HG03103 (cell line): ENCODE results near the gene TBC1D5.

Experiments
- ATAC-seq: cut with Tn5 transposase; IDR thresholded peaks from one replicate; pipeline ENCODE4 v1.9.1; 2021; ENCODE audit warnings: low read depth; ENCODE audit not compliant: unreplicated experiment

TBC1D5 gene

GRCh38 chr3:17155951-17156350, 586.5 kb downstream of the TBC1D5 start:
- no peak for ATAC-seq

DNA sequence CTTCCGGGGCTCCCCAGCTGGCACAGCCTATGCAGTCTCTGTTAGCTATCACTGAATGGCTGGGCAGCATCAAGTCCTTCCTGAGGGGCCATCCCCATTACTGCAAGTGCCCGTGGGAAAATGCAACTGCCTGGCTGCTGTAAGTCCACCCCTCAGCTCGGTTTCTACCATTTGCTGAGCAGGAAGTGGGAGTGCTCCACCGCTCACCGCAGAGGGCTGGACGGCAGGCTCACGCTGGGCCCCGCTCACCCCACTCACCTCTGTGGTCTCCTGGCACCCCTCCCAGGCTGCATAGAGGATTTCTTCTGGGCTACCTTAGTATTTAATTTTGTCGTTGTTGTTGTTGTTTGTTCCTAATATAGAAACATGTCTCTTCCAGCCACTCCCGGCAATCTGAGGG, 587.5 kb downstream of the TBC1D5 start:
- no peak for ATAC-seq

- ATAC-seq = no peak
These were observed 588.2 kb downstream of the TBC1D5 start for GRCh38 chr3:17154221-17154620.

- ATAC-seq = no peak
These were observed 589.2 kb downstream of the TBC1D5 start for GRCh38 chr3:17153209-17153608.

- peak; percentile 98 for ATAC-seq
These were observed 590.6 kb downstream of the TBC1D5 start for GRCh38 chr3:17151598-17152373.

DNA sequence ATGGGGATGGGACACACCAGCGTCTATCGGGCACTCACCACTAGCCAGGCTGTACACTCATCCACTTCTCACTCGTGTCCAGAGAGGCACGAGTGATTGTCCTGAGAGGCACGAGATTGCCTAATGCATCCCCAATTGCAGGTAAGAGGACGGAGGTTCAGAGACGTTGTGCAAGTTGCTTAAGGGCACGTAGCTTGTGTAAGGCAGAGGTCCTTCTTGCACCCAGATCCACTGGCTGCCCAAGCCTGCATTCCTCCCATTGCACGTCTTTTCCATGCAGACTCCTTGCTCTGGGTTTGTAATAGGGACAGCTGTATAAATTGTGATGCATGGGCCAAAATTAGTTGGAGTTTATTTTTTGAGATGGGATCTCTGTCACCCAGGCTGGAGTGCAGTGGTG, 593.4 kb downstream of the TBC1D5 start:
- ATAC-seq = no peak

DNA sequence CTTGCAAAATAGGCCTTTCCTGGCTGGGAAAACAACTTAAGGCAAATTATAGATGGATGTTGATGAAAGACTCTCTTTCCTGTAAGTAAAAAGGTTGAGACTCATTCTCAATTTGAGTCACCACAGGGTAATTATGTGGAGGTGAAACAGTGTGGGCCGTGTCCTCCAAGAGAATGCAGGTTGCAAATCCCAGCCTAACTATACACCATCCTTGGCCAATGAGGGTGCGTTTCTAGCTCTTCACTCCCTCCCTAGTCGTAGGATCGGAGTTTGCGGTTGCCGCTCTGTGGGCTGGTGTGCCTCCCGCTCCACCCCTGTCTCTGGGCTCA, 597.8 kb downstream of the TBC1D5 start:
- ATAC-seq = no peak

DNA sequence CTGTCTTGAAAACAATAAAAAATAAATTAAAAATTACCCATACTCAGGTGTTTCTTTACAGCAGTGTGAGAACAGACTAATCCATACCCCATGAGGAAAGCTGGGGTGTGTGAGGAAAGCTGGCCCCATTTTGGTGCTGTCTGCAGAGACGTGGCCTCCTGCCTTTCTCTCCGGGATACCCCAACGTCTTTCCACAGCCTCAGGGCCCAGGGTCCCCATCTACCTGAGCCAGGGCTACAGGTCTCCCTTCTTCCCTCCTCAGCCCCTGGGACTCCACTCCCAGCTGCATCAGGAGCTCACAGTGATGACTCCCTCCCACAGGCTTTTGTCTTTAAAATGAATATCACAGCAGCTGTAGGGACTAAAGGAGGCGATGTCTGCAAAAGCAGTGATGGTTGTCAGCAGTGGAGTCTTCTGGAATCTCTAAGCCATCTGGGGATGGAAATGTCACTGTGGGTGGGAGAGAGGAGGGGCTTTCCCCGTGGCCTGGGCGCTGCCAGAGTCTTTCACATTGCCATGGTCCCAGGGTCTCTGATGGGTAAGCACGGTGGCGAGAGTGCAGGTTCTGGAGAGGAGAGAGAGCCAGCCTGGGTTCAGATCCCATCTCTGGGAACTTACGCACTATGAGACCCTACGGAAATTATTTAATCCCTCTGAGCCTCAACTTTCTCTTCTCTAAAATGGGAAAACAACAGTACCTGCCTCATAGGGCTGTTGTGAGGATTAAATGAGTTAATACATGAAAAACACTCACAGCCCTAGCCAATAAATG, 598.4 kb downstream of the TBC1D5 start:
- ATAC-seq = no peak

DNA sequence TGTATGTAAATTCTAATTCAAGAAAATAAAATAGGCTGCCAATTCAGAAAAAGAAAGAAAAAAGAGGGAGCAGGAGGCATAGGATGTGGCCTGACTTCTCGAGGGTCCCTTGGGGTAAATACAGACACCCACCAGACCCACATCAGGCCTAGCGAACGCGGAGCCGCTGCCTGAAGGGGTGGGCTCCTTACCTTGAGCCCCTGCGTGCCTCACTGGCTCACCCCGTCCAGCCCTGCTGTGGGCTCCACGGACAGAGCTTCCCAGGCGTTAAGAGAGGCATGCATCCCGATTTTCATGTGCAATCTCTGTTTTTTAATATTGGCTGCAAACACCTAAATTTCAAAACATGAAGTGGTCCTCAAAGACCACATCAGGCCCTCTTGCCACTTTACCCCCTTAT, 599.9 kb downstream of the TBC1D5 start:
- no peak for ATAC-seq

DNA sequence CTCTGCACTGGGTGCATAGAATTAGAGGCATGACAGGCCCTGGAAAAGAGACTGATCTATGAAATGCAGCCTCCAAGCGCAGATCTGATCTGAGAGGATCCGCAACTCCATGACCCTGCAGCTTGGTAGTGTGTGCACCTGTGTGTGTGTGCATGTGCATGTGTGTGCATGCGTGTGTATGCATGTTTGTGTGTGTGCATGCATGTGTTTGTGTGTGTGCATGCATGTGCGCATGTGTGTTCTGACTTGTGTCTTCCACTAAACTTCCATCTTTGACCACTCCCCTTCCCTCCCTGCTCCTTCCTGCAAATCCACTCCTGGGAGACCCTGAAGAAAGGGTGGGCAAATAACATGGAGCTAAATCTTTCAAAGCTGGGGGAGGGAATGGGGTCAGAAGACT, 600.7 kb downstream of the TBC1D5 start:
- ATAC-seq = no peak

DNA sequence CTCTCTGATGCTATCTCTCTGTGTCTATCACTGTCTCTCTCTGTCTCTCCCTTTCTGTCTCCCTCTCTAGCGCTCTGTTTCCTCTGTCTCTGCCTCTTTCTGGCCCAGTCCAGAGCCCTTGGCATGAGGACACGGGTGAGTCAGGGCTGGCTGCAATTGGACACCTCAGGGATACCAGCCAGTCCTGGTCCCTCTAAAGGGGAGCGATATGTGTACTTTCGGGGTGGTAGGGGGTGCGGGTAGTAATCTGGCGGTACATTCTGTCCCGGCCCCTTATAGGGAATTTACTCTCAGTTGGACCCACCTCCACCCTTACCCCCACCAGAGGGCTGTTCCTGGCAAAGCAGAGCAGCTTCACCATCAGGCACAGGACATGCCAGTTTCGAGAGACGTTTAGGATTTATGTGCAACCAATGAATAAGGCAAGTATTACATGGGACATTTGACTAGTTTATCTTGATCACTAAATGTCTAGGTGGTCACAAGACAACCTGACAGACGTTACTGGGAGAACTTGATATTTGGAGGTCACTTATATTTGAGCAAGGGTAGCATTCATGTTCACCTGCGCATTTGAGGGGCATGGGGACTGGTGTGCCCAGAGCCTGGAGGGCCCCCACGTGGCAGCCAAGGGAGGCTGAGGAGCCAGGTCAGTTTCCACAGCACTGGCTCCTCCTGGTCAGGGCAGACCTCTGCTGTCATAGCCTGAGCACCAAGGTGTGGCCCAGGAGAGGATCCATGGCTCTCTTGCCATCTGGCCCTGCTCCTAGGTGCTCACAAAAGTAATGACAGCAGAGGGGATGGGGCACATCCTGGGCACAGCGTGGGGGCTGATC, 601.5 kb downstream of the TBC1D5 start:
- ATAC-seq = no peak

DNA sequence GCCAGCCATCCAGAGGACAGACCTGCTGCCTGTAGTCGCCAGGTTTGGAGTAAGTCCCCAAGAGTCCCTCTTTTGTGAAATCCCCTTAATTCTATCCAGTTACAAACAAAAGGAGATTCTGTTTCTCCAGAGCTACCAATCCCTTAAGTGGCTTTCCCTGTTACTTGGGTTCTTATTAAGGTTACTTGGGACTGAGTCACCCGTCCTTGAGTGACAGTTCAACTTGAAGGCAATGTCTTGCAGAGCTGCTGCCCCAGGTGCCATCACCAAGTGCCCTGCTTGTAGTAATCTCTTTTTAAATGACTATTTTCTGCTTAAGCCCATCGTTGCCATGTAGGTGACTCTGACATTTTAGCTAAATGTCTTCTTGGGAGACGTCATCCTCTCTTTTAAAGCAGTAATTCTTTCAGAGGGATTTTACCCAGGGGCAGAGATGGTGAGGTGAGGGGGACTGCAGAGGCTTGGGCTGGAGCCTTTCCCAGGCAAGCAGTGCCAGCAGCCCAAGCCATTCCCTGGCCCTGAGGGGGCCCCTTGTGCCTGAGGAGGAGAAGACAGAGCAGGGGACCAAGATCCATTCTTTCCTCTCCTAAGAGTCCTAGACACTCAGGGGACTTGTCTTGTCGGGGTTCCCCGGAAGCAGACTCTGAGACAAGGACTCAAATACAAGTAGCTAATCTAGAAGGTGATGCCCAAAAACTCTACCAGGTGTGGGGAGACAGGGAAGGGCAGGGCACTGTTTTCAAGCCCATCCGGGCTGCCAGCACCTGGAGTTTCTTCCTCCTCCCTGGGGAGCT, 604.0 kb downstream of the TBC1D5 start:
- ATAC-seq = no peak

DNA sequence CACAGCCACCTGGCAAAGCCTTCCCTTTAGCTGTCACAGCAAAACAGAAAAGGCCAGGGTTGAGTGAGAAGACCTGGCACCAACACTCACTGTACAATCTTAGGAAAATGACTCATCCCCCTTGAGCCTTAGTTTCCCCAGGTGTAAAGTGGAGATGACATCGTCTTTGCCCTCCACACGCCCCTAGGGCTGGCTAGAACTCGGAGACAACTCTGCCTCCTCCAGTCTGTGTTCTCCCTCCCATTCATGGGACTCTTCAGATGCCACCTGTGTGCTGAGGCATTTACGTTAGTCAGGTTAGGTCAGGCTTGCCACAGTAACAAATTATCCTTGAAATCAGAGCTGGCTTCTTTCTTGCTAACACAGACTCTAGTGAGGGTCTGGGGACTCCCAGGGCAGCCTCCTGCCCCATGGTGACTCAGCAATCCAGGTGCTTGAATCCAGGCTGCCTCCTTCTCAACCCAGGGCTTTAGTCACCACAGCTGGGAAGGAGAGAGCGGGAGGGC, 605.1 kb downstream of the TBC1D5 start:
- ATAC-seq = no peak

DNA sequence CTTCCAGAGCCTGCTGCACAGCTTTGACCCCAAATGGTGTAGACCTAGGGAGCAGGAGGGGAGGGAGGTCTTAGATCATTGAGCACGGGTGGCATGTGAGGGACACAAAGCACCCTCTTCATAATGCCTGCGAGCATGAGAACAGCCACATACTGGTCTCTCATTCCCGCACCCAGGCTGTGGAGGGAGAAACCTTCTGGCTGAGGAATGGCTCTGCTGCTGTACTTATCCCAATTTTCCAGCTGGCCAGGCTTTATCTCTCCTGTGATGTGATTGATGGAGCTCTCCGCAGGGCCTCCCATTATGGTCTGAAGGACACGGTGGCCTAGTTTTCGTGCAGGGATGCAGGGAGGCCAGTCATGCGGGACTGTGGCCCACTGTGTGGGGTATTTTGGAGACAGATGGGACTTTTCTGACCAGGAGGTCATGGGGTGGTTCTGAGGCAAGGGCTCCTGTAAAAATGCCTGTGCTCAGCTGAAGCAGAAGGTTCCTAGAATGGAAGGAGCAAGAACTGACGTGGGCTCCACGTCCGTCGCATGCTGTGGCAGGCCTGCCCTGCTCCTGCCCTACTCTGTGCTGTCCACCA, 606.2 kb downstream of the TBC1D5 start:
- no peak for ATAC-seq

DNA sequence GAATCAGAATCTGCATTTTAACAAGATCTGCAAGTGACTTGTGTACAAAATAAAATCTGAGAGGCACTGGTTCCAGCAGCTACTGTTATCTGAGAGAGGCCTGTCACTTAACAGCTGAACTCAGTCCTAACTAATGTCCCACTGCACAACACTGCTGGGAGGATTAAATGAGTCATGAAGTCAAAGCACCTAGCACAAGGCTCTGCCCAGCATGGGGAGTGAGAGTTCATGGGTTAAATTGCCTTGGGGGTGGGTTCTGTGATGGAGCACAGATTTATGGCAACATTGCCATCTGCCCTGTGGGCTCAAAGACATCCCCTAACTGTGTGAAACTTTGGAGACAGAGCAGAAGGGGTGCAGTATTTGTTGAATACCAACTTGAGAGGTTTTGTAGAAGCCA, 606.7 kb downstream of the TBC1D5 start:
- no peak for ATAC-seq

DNA sequence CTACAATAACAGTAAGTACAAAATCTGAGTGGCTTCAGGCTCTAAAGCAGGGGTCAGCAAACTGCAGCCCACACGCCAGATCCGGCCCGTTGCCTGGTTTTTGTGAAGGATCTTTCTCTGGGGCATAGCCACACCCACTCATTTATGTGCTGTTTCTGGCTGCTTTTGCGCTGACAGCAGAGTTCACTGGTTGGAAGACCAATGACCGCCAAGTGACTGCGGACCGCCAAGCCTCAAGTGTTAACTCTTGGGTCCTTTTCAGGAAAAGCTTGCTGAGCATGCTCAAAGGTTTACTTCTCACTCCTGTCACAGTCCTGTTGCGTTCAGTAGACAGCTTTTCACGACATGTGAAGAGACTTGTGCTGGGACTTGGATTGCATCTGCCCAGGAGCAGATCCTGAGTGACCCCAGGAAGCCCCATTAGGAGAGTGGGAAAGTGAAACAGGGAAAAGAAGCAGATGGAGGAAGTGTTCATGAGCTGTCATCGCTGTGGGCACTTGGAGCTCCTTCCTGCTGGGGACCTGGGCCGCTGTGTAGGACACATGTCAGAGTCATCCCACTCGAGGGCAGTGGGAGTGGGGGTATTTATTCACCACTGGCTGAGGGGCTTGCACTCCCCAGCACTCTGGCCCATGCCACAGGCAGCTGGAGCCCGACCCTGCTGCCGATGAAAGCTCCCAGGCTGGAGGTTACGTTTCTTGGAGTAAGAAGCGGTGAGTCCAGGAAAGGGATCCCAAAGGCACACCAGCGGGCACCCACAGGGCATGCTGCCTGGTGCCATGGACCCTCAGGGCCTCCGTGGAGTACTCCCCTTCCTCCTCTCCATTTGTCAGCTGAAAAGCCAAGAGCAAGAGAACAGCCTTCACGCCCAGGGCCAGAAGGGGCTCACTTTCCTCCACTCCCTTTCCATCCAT, 608.5 kb downstream of the TBC1D5 start:
- ATAC-seq = no peak

DNA sequence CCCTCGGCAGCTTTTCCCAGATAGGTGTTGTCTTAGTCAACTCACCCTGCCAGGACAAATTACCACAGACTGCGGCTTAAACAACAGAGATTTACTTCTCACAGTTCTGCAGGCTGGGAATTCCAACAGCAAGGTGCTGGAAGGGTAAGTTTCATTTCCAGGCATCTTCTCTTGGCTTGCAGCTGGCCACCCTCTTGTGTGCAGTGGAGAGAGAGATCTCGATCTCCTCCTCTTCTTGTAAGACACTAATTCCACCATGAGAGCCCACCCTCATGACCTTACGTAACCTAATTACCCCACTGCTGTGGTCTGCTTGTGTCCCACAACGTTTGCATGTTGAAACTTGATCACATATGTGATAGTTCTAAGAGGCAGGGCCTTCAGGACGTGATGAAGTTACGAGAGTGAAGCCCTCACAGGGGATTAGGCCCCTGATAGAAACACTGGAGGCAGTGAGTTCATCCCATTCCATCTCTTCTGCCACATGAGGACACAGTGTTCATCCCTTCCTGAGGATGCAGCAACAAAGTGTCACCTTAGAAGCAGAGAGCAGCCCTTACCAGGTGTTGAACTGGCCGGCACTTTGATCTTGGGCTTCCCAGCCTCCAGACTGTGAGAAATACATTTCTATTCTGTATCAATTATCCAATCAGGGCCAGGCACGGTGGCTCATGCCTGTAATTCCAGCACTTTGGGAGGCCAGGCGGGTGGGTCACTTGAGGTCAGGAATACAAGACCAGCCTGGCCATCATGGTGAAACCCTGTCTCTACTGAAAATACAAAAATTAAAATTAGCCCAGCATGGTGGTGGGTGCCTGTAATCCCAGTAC, 609.9 kb downstream of the TBC1D5 start:
- ATAC-seq = no peak

DNA sequence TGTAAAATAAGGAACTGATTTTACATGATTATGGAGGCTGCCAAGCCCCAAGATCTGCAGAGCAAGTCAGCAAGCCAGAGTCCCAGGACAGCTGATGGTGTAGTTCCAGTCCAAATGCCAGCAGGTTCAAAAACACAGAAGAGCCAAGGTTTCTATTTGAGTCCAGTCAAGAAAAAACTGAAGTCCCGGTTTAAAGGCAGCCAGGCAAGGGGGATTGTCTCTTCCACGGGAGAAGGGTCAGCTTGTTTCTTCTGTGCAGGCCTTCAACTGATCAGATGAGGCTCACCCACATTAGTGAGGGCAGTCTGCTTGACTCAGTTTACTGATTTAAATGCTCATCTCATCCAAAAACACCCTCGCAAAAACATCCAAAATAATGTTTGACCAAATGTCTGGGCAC, 611.5 kb downstream of the TBC1D5 start:
- ATAC-seq = no peak
